Stimulated activated effector memory CD8-positive, alpha-beta T cell treated with anti-CD3 and anti-CD28 coated beads, Interleukin-12 subunit alpha, Interleukin-12 subunit beta, amount 100 ng/mL, for 72 hours (primary cell): ENCODE data around the gene GPR171.

ENCODE experiments used
- ATAC-seq: fragments of 150-1000 bp; cut with Tn5 transposase; 2 replicates; pipeline ENCODE4 v1.10.0; 2021
- DNase-seq, 2 donors: peaks; one replicate each; pipeline ENCODE4 v3.0.0; 2021 to 2022; ENCODE audit warnings: low spot score in 2 of 2
- H3K27ac Mint-ChIP-seq: one replicate; pipeline ENCODE4 v1.8.0; 2022; ENCODE audit warnings: mild to moderate bottlenecking, mixed read lengths
- H3K36me3 Mint-ChIP-seq: one replicate; pipeline ENCODE4 v1.8.0; 2022; ENCODE audit warnings: mild to moderate bottlenecking, mixed read lengths
- H3K4me1 Mint-ChIP-seq: one replicate; pipeline ENCODE4 v1.8.0; 2022; ENCODE audit warnings: mixed read lengths
- H3K4me3 Mint-ChIP-seq: one replicate; pipeline ENCODE4 v1.8.0; 2022; ENCODE audit warnings: mild to moderate bottlenecking, mixed read lengths
- H3K9me3 Mint-ChIP-seq: one replicate; pipeline ENCODE4 v1.8.0; 2022; ENCODE audit warnings: mixed read lengths

Gene GPR171

DNA sequence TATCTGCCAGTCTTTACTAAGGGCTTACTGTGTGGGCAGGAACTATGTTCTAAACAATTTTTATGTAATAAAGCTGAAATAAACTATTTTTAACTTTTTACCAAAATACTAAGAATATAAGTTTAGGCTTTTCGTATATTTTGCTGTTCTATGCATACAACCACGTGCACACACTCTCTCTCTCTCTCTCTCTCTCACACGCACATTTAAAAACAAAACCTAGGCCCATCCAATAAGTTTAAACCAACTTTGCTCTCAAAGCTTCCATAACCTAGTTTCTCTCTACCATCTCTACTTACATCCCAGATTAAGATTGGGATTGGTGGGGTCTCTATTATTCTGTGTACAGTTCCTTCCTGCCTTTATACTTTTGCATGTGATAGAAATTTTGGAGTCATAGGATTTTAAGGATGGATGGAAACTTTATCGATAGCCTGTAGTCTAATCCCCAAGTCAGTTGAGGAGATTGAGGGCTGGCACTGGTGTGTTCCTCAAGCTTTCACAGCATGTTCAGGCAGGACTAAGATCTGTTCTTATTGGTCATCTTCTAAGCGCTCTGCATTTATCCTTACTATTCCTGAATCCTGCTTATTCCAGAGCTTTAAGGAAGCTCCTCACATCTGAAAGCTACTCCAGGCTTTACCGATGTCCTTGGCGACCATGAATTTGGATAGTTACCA lies 1.8 kb downstream of the GPR171 start:
- ATAC-seq (no peak), DNase-seq (no peak)
- Mint-ChIP-seq H3K27ac (peak overlapping the region; percentile 95), H3K4me1 (peaks cover 37% of the 10 kb centered on the region), H3K36me3 (peaks cover 96% of the 10 kb centered on the region), H3K9me3 (no peaks in the 10 kb centered on the region), H3K4me3 (peak overlapping the region; percentile 76)

DNA sequence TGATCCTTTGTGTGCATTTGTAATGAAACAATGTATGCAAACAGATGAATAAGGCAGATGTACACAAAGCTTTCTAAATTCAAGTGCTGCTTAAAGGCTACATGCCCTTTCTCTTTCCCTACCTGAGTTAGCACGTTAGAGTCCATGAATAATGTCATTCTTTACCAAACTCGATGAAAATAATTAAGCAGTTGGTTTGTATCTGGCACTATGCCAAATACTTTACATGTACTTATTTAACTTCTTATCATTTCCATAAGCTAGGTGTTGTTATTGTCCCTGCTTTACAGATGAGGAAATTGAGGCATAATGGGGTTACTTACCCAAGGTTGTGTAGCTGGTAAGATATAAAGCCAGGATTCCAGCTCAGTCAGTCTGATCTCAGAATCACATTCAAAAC lies 2.4 kb downstream of the GPR171 start:
- ATAC-seq, result no peak
- DNase-seq, result no peak
- peaks cover 96% of the 10 kb centered on the region for H3K36me3 Mint-ChIP-seq
- no peaks in the 10 kb centered on the region for H3K9me3 Mint-ChIP-seq
- H3K4me1 Mint-ChIP-seq, result peaks cover 36% of the 10 kb centered on the region
- peak overlapping the region; percentile 95 for H3K27ac Mint-ChIP-seq
- peak overlapping the region; percentile 76 for H3K4me3 Mint-ChIP-seq

DNA sequence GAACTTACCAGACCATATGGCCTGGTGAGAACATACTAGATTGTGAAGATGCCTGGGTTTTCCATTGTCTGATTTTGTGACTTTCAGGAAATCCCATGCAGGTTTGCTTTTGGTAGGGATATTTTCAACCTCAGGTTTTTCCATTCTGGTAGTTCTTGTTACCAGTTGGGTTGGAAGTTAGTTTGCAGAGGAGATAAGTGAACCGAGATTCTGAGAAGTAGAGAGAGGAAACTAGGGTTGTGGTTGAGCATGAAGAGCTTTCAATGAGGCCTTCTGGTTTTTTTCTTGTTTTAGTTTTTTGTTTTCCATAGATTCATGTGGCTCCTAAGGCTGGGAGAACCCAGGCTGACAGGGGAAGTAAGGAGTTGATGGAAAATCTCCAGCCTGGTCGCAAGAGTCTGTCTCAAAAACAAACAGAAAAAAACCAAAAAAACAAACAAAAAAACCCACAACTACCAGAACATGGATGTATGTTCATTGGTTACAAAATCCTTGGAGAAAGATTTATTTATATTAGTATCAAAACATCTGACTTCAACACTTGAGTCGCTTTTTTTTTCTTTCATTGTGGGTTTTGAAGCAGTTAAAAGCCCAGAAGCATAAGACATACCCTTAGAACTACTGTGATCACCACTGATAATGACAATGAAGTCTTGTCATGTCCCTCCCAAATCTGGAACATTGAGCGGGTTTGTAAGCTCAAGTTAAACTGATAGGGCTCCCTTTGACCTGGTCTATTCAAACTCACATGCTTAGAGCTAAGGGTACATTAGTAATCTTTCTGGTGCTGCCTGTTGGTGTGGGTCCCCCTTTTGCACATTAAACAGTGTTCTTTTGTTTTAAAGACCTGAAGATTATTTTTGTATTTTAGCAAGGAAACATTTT lies 3.2 kb downstream of the GPR171 start:
- no peak for DNase-seq
- peak; percentile 24 for ATAC-seq
- Mint-ChIP-seq H3K36me3 (peaks cover 96% of the 10 kb centered on the region), H3K27ac (peak overlapping the region; percentile 95), H3K4me3 (peak overlapping the region; percentile 76), H3K4me1 (peaks cover 31% of the 10 kb centered on the region), H3K9me3 (no peaks in the 10 kb centered on the region)

DNA sequence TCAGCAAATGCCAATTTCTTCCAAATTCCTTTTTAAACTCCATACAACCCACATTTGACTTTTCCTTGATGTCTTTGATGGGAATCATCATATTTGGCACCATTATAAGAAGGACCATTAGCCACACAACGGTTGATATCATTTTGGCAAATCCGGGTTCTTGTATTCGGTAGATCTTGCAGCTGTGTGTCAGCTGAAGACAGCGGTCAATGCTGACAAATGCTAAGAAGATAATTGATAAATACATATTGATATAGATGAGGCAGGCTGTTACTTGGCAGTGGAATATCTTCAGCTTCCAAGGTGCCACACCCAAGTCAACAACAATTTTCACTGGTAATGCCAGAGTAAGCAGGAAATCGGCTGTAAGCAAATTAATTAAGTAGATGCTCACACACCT lies 4.2 kb downstream of the GPR171 start:
- H3K27ac Mint-ChIP-seq, result peak overlapping the region; percentile 95
- no peak for ATAC-seq
- DNase-seq, result no peak
- peak overlapping the region; percentile 76 for H3K4me3 Mint-ChIP-seq
- no peaks in the 10 kb centered on the region for H3K9me3 Mint-ChIP-seq
- H3K4me1 Mint-ChIP-seq, result peaks cover 37% of the 10 kb centered on the region
- peaks cover 94% of the 10 kb centered on the region for H3K36me3 Mint-ChIP-seq

DNA sequence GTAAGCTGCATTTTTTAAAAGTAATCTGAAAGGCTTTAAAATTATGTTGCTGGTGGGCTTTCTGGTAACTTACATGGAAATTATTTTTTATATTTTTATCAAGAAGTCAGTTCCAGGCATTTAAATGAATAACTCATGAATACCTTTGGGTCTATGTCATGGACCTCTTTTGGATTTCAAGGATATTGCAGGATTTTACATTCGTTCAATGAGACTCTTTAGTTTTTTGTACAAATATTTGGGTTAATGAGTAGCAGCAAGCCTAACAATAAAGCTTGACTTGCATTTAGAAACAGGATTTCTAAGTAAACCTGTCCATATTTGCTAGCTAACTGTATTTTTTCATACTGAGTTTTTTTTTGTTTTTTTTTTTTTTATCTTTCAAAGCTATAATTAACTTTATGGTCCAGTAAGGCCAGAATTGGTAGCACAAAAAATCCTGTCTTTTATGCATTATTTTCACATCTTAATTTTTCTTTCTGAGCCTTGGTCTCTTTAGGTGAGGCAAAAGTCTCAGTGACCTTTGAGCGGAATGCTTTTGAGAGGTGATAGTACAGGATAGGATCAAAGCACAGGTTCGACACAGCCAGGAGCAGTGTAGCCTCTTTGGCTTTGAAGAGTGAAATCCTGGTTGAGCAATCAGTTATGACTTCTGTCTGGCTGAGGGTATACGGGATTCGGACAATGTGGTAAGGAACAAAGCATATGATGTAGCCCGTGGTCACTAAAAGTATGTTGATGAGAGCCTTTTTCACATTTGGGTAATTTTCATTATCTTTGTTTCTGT lies 4.8 kb downstream of the GPR171 start:
- Mint-ChIP-seq H3K9me3 (no peaks in the 10 kb centered on the region), H3K4me3 (peak overlapping the region; percentile 76), H3K27ac (peak overlapping the region; percentile 95), H3K36me3 (peaks cover 95% of the 10 kb centered on the region), H3K4me1 (peaks cover 39% of the 10 kb centered on the region)
- ATAC-seq, result no peak
- DNase-seq, result no peak

DNA sequence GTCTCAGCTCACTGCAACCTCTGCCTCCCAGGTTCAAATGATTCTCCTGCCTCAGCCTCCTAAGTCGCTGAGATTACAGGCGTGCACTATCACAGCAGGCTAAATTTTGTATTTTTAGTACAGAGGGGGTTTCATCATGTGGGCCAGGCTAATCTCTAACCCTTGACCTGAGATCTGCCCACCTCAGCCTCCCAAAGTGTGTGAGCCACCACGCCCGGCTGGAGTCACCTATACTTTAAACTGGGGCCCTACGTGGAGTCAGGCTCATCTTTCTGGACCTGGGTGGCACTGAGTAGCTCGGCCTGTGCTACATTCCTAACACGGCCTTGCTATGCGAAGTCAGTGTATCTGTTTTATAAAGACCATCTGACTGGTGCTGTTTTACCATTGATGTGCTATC lies 5.8 kb downstream of the GPR171 start:
- Mint-ChIP-seq H3K36me3 (peaks cover 89% of the 10 kb centered on the region), H3K9me3 (no peaks in the 10 kb centered on the region), H3K4me3 (no peak overlapping the region), H3K27ac (no peak overlapping the region), H3K4me1 (peaks cover 44% of the 10 kb centered on the region)
- ATAC-seq (no peak), DNase-seq (no peak)

DNA sequence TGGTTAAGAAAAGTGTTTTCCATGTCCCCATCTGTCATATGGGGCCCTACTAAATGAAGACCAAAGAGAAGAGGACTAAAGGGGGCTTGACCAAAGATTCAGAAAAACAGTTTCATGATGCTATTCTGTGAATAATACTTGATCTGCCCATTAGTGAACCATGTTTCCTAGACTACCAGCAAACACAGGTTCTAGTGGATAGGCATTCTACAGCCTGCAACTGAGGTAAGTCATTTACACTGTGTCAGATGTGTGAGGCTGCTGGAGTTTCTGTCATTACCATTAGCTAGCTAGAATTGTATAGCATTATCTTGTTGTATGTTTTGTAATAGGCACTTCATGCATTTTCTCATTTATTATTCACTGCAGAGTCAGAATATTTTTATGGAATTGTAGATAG lies 6.6 kb downstream of the GPR171 start:
- peak; percentile 80 for ATAC-seq
- Mint-ChIP-seq H3K4me3 (peak overlapping the region; percentile 16), H3K4me1 (peaks cover 45% of the 10 kb centered on the region), H3K9me3 (no peaks in the 10 kb centered on the region), H3K27ac (peak overlapping the region; percentile 77), H3K36me3 (peaks cover 81% of the 10 kb centered on the region)
- no peak for DNase-seq

DNA sequence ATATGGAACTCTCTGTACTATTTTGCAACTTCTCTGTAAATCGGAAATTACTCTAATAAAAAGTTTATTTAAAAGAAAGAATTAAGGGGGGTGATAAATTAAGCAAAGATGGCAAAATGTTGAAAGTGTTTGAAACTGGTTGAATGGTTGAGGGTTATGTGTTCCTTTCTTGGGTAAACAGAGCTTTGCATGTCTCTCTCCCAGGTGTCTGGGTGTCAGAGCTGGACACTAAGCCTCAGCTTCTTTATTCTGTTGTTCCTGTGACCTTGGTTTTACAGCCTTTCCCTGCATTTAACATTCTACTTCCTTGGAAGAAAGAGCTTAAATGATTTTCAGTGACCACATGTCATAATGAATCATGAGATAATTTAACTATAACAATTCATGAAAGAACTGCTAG lies 7.2 kb downstream of the GPR171 start:
- peaks cover 79% of the 10 kb centered on the region for H3K36me3 Mint-ChIP-seq
- H3K9me3 Mint-ChIP-seq, result no peaks in the 10 kb centered on the region
- H3K27ac Mint-ChIP-seq, result peak overlapping the region; percentile 77
- peak overlapping the region; percentile 16 for H3K4me3 Mint-ChIP-seq
- H3K4me1 Mint-ChIP-seq, result peaks cover 47% of the 10 kb centered on the region
- no peak for DNase-seq
- no peak for ATAC-seq

DNA sequence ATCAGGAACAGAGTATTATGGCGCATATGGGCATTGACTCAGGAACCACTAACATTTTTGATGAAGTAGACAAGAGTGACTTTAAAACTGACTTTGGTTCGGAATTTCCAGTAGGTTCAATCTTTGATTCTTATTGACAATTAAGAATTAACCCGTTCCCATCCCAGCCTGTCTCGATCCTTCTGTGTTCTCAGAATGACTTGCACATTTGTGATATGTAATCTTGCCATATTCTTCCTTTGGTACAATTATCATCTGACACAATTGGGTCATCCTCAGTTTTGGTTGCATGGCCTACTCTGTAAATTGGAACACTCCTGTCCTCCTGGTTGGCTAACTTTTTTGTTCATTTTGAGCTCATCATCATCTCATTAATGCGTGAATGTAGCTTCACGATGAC lies 10.5 kb downstream of the GPR171 start:
- no peak for DNase-seq
- no peaks in the 10 kb centered on the region for H3K9me3 Mint-ChIP-seq
- H3K4me3 Mint-ChIP-seq, result peak overlapping the region; percentile 18
- H3K27ac Mint-ChIP-seq, result peak overlapping the region; percentile 69
- ATAC-seq, result no peak
- peaks cover 55% of the 10 kb centered on the region for H3K36me3 Mint-ChIP-seq
- peaks cover 46% of the 10 kb centered on the region for H3K4me1 Mint-ChIP-seq

DNA sequence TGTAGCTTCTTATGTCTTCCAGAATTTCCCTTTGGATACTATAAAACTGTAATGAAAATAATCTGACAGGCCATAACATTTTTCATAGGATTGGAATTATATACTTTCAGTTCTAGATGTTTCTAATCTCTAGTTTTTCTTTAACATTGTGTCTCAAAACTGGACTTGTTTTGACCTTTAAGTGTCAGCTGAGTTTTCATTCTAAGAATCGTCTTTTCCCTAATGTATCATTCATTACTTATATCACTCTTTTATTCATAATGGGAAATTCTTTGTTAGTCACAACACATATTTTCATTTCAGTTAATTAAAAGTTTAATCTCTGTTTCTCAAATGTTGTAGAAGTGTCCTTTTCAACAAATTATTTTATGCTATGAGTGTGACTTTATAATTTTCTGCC lies 11.9 kb downstream of the GPR171 start:
- peaks cover 50% of the 10 kb centered on the region for H3K4me1 Mint-ChIP-seq
- H3K36me3 Mint-ChIP-seq, result peaks cover 40% of the 10 kb centered on the region
- DNase-seq (no peak), ATAC-seq (peak; percentile 83)
- H3K9me3 Mint-ChIP-seq, result no peaks in the 10 kb centered on the region
- H3K27ac Mint-ChIP-seq, result peak overlapping the region; percentile 94
- peak overlapping the region; percentile 62 for H3K4me3 Mint-ChIP-seq

DNA sequence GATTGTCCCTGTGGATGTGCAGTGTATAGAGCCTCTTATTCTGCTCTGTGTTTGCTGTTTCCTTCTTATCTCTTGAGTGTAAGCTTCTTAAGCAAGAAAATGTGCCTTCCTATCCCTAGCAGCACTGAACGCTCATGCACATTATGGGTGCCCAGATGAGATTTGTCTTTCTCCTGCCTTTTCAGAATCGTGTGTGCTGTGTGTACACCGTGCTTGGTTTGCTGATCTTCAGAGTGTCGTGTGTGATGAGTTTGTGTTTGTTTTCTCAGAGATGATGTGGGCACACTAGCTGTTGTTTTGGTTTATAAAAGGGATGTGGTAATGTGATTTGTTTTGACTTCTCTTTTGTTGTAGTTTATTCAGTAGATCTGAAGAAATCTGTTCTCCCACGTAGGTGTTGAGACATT lies 19.7 kb downstream of the GPR171 start:
- peak overlapping the region; percentile 82 for H3K27ac Mint-ChIP-seq

DNA sequence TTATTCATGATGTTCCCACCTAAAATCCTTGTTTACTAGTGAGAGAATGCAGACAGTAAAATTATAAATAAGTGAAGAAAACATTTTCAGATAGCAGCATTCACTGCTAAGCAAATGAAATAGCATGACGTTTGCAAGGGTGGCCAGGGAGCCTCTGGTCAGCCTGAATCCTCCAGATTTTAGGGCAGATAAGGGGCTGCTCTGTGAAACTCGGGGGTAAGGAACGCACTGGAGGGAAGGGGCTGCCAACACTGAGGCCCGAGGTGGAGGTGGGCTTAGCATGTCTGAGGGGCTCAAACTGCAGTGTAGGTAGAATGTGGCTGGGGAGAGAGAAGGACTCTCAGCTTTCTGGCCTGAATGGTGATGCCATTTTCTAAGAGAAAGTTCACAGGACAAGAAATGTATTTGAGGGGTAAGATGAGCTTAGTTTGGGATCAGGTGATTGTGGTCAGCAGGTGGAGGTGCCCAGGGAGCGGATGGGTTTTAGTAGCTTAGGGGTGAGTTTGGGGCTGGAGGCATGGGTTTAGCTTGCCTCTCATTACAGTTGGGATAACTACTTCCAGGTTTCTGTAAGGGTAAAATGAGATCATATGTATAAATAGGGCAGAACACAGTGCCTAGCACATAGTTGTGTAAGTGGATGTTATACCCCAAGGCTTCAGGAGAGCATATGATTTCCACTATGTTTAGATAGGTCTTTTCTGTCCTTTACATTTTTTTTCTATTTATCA lies 20.5 kb downstream of the GPR171 start:
- H3K4me1 Mint-ChIP-seq, result peaks cover 35% of the 10 kb centered on the region
- H3K4me3 Mint-ChIP-seq, result peak overlapping the region; percentile 56

More for the DNA sequence above, 19.7 kb downstream of the GPR171 start:
- DNase-seq, result no peak
- ATAC-seq, result peak; percentile 87
- Mint-ChIP-seq H3K4me1 (peaks cover 35% of the 10 kb centered on the region), H3K36me3 (no peaks in the 10 kb centered on the region), H3K4me3 (peak overlapping the region; percentile 56), H3K9me3 (no peaks in the 10 kb centered on the region)

DNA sequence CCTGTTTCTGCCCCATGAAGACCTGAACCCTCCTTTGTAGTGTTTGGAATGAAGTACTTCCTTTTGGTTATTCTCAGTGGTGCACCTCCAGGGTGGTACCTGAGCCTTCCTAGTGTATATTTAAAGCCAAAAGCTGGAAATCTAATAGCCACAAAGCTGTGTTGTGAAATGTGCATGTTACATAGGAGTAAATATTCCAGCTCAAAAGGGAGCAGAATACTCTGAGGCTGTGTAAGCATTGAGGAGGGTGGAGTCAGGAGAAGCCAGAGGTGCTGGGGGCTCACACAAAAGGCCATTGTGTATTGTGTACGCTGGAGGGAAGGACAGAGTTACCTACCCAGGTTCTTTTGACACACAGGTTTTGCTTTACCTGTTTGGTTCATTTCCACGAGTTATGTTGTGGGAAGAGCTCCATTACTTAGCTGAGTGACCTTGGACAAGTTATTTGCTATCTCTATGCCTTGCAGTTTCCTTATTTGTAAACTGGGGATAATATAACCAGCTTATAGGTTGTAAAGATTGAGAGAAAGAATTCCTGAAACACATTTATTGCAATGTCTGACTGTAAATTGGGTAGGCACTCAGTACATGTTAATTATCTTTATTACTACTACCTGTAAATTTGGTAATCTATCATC lies 24.7 kb downstream of the GPR171 start:
- Mint-ChIP-seq H3K4me3 (no peak overlapping the region), H3K4me1 (peaks cover 12% of the 10 kb centered on the region), H3K9me3 (no peaks in the 10 kb centered on the region), H3K36me3 (no peaks in the 10 kb centered on the region), H3K27ac (peak overlapping the region; percentile 29)
- ATAC-seq (no peak), DNase-seq (no peak)

More for the DNA sequence above, 20.5 kb downstream of the GPR171 start:
- no peak for ATAC-seq
- Mint-ChIP-seq H3K36me3 (no peaks in the 10 kb centered on the region), H3K27ac (peak overlapping the region; percentile 82), H3K9me3 (no peaks in the 10 kb centered on the region)
- no peak for DNase-seq

DNA sequence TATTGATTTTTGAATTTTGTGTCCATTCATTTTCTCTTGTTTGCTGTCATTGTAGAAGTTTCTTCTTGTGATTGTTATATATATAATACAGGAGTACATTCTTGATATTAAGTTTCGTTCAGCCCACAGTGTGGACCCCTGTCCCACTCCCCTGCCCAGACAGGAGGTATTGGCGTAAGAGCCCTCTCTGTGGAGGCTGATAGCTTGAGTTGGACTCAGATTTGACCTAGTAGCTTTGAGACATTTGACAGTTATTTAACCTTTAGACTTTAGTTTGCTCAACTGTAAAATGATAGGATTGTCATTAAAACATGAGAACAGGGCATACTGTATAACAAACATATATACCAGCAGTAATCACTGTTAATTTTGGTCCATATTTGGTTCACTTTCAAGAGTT lies 27.1 kb downstream of the GPR171 start:
- no peak for ATAC-seq
- Mint-ChIP-seq H3K4me1 (peaks cover 16% of the 10 kb centered on the region), H3K4me3 (no peak overlapping the region), H3K27ac (no peak overlapping the region), H3K9me3 (no peaks in the 10 kb centered on the region), H3K36me3 (no peaks in the 10 kb centered on the region)
- no peak for DNase-seq
